Measurements from ENCODE around the gene PDSS2. TPM values are rescaled to one million over a fixed set of nuclear protein-coding genes. Genes with fewer than 3 reads are reported as not detected.
A peak's percentile ranks its signal among the peaks of the same experiment; 100 is the strongest.

Gene PDSS2
- total RNA-seq, 1 donor from 2014 or later, result 13.0 TPM

DNA sequence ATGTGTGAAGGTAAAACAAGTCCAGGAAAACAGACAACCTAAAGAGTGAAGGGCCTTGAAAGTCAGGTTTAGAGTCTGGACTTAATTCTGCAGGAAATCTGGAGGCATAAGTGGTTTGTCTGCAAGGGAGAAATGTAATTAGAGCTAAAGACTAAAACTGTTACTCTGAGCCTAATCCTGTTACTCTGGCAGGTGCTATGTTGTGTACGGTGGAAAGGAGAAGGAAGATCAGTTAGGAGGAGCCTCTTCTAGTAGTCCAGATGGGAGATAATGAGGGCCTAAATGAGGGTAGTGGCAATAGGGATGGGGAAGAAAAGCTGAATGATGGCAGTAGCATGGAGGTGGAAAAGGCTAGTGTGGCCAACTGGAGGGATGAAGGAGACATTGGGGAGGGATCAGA, 118.5 kb downstream of the PDSS2 start:
- Mint-ChIP-seq H3K4me1 (ENCODE audit: low read depth) (peaks cover 7% of the 10 kb centered on the region), H3K27me3 (ENCODE audit: low read depth) (no peaks in the 10 kb centered on the region), H3K9me3 (no peaks in the 10 kb centered on the region), H3K36me3 (ENCODE audit: low read depth) (no peaks in the 10 kb centered on the region), H3K4me3 (ENCODE audit: low read depth) (no peak overlapping the region), H3K27ac (no peak overlapping the region)
- intact Hi-C loops (cut with micrococcal nuclease), result no loop called here
- DNase-seq (ENCODE audit: low spot score), result no peak

DNA sequence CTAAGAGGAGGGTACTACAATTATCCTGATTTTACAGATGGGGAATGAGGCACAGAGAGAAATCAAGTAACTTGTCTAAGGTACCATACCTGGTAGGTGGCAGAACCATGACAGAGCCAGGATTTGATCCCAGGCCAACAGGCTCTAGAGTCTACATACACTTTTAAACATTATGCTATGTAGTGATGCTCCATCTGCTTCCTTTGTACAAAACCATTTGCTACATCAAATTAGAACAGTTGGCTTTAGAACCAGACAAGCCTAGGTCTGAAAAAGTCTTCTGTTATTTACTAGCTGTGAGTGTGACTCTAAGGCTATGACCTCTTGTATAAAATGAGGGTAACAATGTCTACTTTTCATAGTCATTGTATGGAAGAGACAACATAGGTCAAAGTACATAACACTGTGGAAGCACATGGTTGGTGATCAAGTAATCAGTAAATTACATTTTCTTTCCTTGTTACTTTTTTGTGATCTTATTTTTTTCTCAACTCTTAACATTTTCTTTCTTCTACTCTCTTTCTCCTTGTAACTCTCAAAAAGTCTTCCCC, 122.1 kb downstream of the PDSS2 start:
- Mint-ChIP-seq H3K27ac (no peak overlapping the region), H3K4me1 (ENCODE audit: low read depth) (no peaks in the 10 kb centered on the region), H3K27me3 (ENCODE audit: low read depth) (no peaks in the 10 kb centered on the region), H3K9me3 (no peaks in the 10 kb centered on the region), H3K36me3 (ENCODE audit: low read depth) (peaks cover 5% of the 10 kb centered on the region), H3K4me3 (ENCODE audit: low read depth) (no peak overlapping the region)
- intact Hi-C loops (cut with micrococcal nuclease), result no loop called here
- DNase-seq (ENCODE audit: low spot score), result no peak

DNA sequence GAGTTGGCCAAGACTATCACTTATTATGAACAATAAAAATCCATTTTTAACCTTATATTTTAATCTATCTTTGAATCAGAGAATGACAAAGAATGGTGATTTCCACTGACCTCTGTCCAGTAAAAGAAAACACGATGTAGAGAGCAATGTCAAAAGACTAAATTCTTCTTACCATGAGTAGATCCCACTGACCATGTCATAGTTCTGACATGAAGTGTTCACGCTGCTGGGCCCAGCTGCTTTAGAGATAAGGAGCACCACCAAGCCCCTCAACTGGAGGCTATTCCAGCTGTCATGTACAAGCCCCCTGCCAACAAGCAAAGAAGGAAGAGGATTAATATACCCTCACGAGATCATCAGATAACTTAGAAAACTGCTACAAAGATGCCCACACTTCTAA, 125.3 kb downstream of the PDSS2 start:
- Mint-ChIP-seq H3K9me3 (no peaks in the 10 kb centered on the region), H3K4me1 (ENCODE audit: low read depth) (peaks cover 11% of the 10 kb centered on the region), H3K4me3 (ENCODE audit: low read depth) (no peak overlapping the region), H3K36me3 (ENCODE audit: low read depth) (peaks cover 5% of the 10 kb centered on the region), H3K27ac (no peak overlapping the region), H3K27me3 (ENCODE audit: low read depth) (no peaks in the 10 kb centered on the region)
- intact Hi-C loops (cut with micrococcal nuclease), result no loop called here
- no peak for DNase-seq (ENCODE audit: low spot score)

DNA sequence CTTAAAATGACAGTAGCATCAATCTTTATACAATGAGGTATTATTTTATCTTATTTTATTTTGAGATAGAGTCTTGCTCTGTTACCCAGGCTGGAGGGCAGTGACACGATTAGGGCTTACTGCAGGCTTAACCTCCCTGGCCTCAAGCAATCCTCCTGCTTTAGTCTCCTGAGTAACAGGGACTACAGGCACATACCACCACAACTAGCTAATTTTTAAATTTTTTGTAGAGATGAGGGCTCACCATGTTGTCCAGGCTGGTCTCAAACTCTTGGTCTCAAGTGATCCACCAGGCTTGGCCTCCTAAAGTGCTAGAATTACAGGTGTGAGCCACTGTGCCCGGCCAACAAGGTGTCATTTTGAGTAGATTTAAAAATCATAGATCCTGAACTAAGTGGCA, 125.9 kb downstream of the PDSS2 start:
- Mint-ChIP-seq H3K27ac (no peak overlapping the region), H3K4me3 (ENCODE audit: low read depth) (no peak overlapping the region), H3K4me1 (ENCODE audit: low read depth) (peaks cover 11% of the 10 kb centered on the region), H3K27me3 (ENCODE audit: low read depth) (no peaks in the 10 kb centered on the region), H3K9me3 (no peaks in the 10 kb centered on the region), H3K36me3 (ENCODE audit: low read depth) (peaks cover 5% of the 10 kb centered on the region)
- no peak for DNase-seq (ENCODE audit: low spot score)
- intact Hi-C loops (cut with micrococcal nuclease), result no loop called here

DNA sequence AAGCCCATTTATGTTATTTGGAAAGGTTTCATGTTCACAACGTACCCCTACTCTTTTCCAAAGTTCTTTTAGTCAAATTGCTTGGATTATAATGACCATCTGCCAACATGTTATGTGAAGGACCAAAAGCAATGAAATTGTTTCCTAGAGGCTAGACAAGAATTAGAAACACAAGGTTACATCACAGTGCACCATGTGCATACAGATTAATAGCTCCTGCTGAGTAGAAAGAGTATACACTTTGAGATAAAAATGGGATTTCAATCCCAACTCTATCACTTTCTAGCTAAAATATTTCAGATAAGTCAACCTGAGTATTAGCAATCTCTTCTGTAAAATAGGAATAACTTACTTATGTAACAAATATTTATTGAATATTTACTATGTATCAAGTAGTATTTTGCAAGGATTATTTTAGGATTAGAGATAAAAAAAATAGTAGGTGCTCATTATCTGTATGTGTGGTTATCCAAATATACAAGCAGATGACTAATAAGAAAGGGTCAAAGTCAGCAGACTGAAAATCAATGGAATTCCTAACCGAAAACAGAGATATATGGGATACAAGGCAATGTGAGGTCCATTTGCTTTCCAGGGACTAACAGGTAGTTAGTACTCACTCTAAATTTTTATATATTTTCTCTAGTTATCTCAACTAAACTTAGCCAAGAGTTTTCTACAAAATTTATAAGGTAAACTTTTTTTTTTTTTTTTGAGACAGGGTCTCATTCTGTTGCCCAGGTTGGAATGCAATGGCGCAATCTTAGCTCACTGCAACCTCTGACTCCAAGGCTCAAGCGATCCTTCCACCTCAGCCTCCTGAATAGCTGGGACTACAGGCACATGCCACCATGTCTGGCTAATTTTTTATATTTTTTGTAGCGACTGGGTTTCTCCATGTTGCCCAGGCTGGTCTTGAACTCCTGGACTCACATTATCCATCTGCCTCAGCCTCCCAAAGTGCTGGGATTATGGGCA, 127.7 kb downstream of the PDSS2 start:
- peaks cover 11% of the 10 kb centered on the region for H3K4me1 Mint-ChIP-seq (ENCODE audit: low read depth)
- H3K9me3 Mint-ChIP-seq, result no peaks in the 10 kb centered on the region
- no peak for DNase-seq (ENCODE audit: low spot score)
- peaks cover 5% of the 10 kb centered on the region for H3K36me3 Mint-ChIP-seq (ENCODE audit: low read depth)
- intact Hi-C loops (cut with micrococcal nuclease), result no loop called here
- H3K27ac Mint-ChIP-seq, result no peak overlapping the region
- H3K4me3 Mint-ChIP-seq (ENCODE audit: low read depth), result no peak overlapping the region
- no peaks in the 10 kb centered on the region for H3K27me3 Mint-ChIP-seq (ENCODE audit: low read depth)

DNA sequence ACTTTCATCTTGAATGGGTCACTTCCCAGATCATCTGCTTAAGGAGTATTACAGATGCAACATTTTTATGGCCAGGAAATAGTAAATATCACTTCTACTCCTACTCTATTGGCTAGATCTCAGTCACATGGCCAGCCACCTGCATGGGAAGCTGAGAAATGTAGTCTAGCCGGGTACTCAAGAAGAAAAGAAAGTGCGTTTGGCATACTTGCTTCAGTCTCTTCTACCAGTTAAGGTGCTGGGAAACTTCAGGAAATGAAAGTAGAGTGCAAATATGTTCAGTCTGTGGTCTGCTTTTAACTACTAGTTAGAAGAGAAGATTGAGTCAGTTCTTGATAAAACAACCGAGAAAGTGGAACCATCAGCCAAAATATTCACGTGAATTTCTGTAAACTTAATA, 129.2 kb downstream of the PDSS2 start:
- Mint-ChIP-seq H3K9me3 (no peaks in the 10 kb centered on the region), H3K27me3 (ENCODE audit: low read depth) (no peaks in the 10 kb centered on the region), H3K4me3 (ENCODE audit: low read depth) (no peak overlapping the region), H3K36me3 (ENCODE audit: low read depth) (peaks cover 5% of the 10 kb centered on the region), H3K4me1 (ENCODE audit: low read depth) (peaks cover 11% of the 10 kb centered on the region), H3K27ac (no peak overlapping the region)
- intact Hi-C loops (cut with micrococcal nuclease), result no loop called here
- DNase-seq (ENCODE audit: low spot score), result peak; percentile 18

DNA sequence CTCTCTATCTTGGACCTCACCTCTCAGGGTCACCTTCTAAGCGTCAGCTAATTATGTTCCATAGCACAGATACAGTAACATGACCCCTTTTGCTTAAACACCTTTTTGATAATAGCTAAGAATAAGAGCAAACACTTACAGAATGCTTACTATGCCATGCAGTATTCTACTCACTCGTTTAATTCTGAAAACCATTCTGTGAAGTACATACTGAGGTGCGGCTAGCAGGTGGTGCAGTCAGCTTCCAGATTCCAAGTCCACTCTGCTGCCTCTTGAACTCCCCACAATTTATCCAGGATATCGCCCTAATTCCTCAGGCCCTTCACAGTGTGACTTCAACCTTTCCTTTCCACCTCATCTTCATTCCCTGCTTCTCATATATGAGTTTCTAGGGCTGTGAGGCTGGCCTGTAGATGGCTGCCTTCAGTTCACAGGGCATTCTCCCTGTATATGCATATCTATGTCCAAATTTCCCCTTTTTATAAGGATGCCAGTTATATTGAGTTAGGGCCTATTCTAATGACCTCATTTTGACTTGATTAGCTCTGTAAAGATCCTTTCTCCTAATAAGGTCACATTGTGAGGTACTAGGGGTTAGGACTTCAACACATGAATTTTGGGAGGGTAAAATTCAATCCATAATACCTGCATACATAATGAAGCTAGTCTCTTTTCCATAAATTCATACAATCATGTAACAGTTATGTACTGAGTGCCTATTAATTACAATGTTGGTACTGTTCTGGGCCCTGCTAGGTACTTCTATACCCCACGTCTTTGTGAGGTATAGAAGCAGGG, 130.1 kb downstream of the PDSS2 start:
- Mint-ChIP-seq H3K36me3 (ENCODE audit: low read depth) (peaks cover 5% of the 10 kb centered on the region), H3K9me3 (no peaks in the 10 kb centered on the region), H3K27me3 (ENCODE audit: low read depth) (no peaks in the 10 kb centered on the region), H3K4me3 (ENCODE audit: low read depth) (no peak overlapping the region), H3K4me1 (ENCODE audit: low read depth) (peaks cover 11% of the 10 kb centered on the region), H3K27ac (no peak overlapping the region)
- no peak for DNase-seq (ENCODE audit: low spot score)
- intact Hi-C loops (cut with micrococcal nuclease), result loop anchor here (10.0 kb wide), 1 partner anchor 326 kb away; no protein-coding TSS in a partner anchor

DNA sequence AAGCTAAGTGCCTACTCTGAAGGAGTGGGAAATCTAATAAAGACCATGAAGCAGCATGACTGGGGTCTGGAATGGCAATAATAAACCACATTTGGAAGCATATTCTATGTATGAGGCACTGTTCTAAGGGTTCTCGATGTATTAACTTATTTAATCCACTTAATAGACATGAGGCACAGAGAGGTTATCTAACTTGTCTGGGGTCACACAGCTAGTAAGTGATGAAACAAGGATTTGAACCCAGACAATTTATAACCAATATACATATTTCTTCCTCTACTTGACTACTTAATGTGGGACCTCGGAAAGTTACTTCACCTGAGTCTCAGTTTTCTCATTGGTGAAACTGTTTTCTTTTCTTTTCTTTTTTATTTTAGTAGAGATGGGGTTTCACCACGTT, 131.3 kb downstream of the PDSS2 start:
- no peak for DNase-seq (ENCODE audit: low spot score)
- intact Hi-C loops (cut with micrococcal nuclease), result loop anchor here (10.0 kb wide), 1 partner anchor 327 kb away; no protein-coding TSS in a partner anchor
- H3K36me3 Mint-ChIP-seq (ENCODE audit: low read depth), result peaks cover 2% of the 10 kb centered on the region
- no peak overlapping the region for H3K27ac Mint-ChIP-seq
- H3K4me3 Mint-ChIP-seq (ENCODE audit: low read depth), result no peak overlapping the region
- H3K9me3 Mint-ChIP-seq, result no peaks in the 10 kb centered on the region
- H3K4me1 Mint-ChIP-seq (ENCODE audit: low read depth), result peaks cover 11% of the 10 kb centered on the region
- no peaks in the 10 kb centered on the region for H3K27me3 Mint-ChIP-seq (ENCODE audit: low read depth)

DNA sequence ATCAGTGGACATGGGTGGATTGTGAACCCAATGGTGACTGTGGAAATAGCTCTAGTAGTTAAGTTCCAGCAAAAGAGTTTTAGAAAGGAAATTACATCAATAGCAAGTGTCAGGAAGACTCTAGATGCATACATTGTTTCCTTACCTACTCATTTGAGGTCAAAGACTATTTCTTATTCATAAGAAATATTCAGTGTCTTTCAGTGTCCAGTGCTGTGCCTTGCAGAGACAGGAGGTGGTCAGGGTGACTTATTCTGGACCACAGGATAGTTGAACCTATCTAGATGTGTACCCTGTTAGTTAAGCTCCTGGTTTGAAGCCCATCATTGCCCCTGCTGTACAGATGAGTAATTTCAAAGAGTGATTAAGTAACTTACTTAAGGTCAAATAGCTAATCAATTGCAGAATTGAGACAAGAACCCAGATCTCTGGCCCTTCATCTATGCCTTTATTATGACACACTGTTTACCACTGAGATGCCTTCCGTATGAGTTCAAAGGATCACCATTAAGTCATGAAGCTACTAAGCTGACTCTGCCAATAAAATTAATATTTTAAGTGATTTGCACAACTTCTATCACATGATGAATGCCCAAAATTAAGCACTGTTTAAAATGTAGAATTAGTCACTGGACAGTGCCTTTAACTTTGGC, 136.1 kb downstream of the PDSS2 start:
- no peaks in the 10 kb centered on the region for H3K36me3 Mint-ChIP-seq (ENCODE audit: low read depth)
- DNase-seq (ENCODE audit: low spot score), result no peak
- intact Hi-C loops (cut with micrococcal nuclease), result loop anchor here (10.0 kb wide), 1 partner anchor 332 kb away; no protein-coding TSS in a partner anchor
- H3K4me1 Mint-ChIP-seq (ENCODE audit: low read depth), result peaks cover 10% of the 10 kb centered on the region
- H3K27me3 Mint-ChIP-seq (ENCODE audit: low read depth), result no peaks in the 10 kb centered on the region
- H3K4me3 Mint-ChIP-seq (ENCODE audit: low read depth), result no peak overlapping the region
- H3K9me3 Mint-ChIP-seq, result no peaks in the 10 kb centered on the region
- H3K27ac Mint-ChIP-seq, result no peak overlapping the region

DNA sequence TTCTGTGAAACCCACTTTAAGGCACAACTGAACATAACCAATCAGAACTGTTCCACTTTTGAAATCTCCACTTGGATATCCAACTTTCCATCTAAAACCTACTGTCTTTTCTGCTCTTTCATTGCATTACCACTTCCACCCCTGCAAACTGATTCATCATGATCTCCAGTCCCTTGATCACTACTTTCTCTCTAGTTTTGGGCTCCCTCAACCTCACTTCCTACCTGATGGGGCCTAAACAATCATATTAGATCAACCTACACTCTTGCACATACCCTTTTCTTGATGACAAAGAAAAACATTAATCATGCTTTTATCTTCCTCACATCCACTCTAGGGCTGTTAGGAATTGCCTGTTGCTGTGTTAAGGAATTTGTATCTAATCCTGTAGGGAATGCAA, 137.6 kb downstream of the PDSS2 start:
- no peaks in the 10 kb centered on the region for H3K9me3 Mint-ChIP-seq
- H3K27ac Mint-ChIP-seq, result no peak overlapping the region
- intact Hi-C loops (cut with micrococcal nuclease), result loop anchor here (10.0 kb wide), 1 partner anchor 333 kb away; no protein-coding TSS in a partner anchor
- H3K4me1 Mint-ChIP-seq (ENCODE audit: low read depth), result peaks cover 10% of the 10 kb centered on the region
- H3K36me3 Mint-ChIP-seq (ENCODE audit: low read depth), result no peaks in the 10 kb centered on the region
- DNase-seq (ENCODE audit: low spot score), result no peak
- H3K4me3 Mint-ChIP-seq (ENCODE audit: low read depth), result no peak overlapping the region
- no peaks in the 10 kb centered on the region for H3K27me3 Mint-ChIP-seq (ENCODE audit: low read depth)

DNA sequence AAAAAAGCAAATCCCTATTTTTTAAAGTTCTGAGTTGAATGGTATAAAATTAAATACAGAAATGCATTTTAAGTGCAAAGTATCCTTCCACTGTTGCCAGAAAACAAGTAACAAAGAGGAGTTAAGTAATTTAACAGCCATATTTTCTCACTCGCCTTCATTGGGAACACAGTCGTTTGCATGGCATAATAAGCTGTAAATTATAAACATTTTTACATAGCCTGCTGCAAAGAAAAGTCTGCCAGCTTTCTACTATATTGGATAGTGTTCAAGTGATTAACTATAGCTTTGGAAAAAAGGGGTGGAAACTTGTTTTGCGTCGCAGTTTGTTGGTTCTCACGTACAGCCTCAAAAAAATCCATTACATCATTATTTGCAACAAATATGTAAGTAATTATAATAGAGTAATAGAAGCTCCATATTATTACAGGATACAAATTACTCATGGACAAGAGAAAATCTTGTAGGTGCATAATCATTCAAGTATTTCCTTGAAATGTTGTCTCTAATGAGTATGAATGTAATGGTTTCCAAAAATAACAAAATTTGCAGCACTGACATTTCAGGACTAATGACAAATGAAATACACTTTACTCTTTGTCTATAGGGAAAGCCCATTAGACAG, 139.3 kb downstream of the PDSS2 start:
- Mint-ChIP-seq H3K27me3 (ENCODE audit: low read depth) (no peaks in the 10 kb centered on the region), H3K36me3 (ENCODE audit: low read depth) (no peaks in the 10 kb centered on the region), H3K4me3 (ENCODE audit: low read depth) (no peak overlapping the region), H3K27ac (no peak overlapping the region), H3K9me3 (no peaks in the 10 kb centered on the region), H3K4me1 (ENCODE audit: low read depth) (peaks cover 10% of the 10 kb centered on the region)
- intact Hi-C loops (cut with micrococcal nuclease), result loop anchor here (10.0 kb wide), 2 partner anchors 175 to 335 kb away; partner anchors contain the start of gene SOBP
- DNase-seq (ENCODE audit: low spot score), result no peak

Data from activated T-helper 2 cell treated with anti-CD3 and anti-CD28 coated beads, Interferon-gamma antibody, Interleukin-2, Interleukin-4, amounts not matched to agents 10 μg/mL and 5 μg/mL and 100 μg/mL, durations not matched to agents 14 hours and 24 hours and 36 hours (primary cell).